Activated T-cell treated with anti-CD3 and anti-CD28 coated beads, Interleukin-2, amount 50 U/mL, for 24 hours (primary cell): Measurements from ENCODE around the gene CCDC150.
"Not testable (repeated sequence)": the region's sequence is repeated elsewhere in the genome, so short reads cannot be mapped to it uniquely, and the experiment has no call there.

ENCODE experiments used
- DNase-seq: peaks from one replicate; pipeline ENCODE4 v3.0.0-alpha.2; 2020
- H3K27ac Mint-ChIP-seq: 2 replicates; pipeline ENCODE4 v1.8.0; 2020; ENCODE audit warnings: mild to moderate bottlenecking, mixed read lengths
- H3K27me3 Mint-ChIP-seq: 2 replicates; pipeline ENCODE4 v1.8.0; 2020; ENCODE audit warnings: mixed read lengths
- H3K36me3 Mint-ChIP-seq: 2 replicates; pipeline ENCODE4 v1.8.0; 2020; ENCODE audit warnings: low read depth, mixed read lengths
- H3K4me1 Mint-ChIP-seq: 2 replicates; pipeline ENCODE4 v1.8.0; 2020; ENCODE audit warnings: low read depth, mixed read lengths
- H3K4me3 Mint-ChIP-seq: 2 replicates; pipeline ENCODE4 v1.8.0; 2020; ENCODE audit warnings: mild to moderate bottlenecking, moderate library complexity, mixed read lengths
- H3K9me3 Mint-ChIP-seq: 2 replicates; pipeline ENCODE4 v1.8.0; 2020; ENCODE audit warnings: mixed read lengths

CCDC150 gene

GRCh38 chr2:196607896-196608295 is 31.6 kb upstream of the CCDC150 start:
- not testable (repeated sequence) for H3K4me1 Mint-ChIP-seq, H3K27ac Mint-ChIP-seq, H3K4me3 Mint-ChIP-seq, H3K27me3 Mint-ChIP-seq, H3K9me3 Mint-ChIP-seq, H3K36me3 Mint-ChIP-seq, DNase-seq

DNA sequence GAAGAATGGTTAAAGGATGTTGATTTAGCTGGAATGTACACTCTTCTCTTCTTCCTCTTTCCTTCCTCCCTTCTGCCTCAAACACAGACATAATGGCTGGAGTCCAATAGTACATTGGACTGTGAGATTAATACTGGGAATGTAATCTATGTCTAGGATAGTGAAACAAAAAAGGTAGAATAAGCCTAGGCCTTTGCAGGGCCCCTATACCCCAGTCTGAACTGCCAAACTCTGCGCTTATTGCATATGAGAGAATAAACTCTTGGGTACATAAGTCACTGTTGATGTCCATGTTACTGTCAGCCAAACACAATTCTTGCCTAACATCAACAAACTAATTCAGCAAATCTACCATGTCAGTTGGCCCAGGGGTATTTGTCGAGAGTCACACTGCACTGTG is 29.7 kb upstream of the CCDC150 start:
- DNase-seq, result no peak
- no peak overlapping the region for H3K4me3 Mint-ChIP-seq
- H3K27ac Mint-ChIP-seq, result no peak overlapping the region
- no peaks in the 10 kb centered on the region for H3K9me3 Mint-ChIP-seq
- no peaks in the 10 kb centered on the region for H3K4me1 Mint-ChIP-seq
- no peaks in the 10 kb centered on the region for H3K27me3 Mint-ChIP-seq
- no peaks in the 10 kb centered on the region for H3K36me3 Mint-ChIP-seq

GRCh38 chr2:196610796-196611195 is 28.7 kb upstream of the CCDC150 start:
- no peak for DNase-seq
- Mint-ChIP-seq H3K4me1 (no peaks in the 10 kb centered on the region), H3K27ac (no peak overlapping the region), H3K27me3 (no peaks in the 10 kb centered on the region), H3K36me3 (no peaks in the 10 kb centered on the region), H3K4me3 (no peak overlapping the region), H3K9me3 (no peaks in the 10 kb centered on the region)

- Mint-ChIP-seq H3K27me3 (no peaks in the 10 kb centered on the region), H3K36me3 (no peaks in the 10 kb centered on the region), H3K4me3 (no peak overlapping the region), H3K4me1 (no peaks in the 10 kb centered on the region), H3K27ac (no peak overlapping the region), H3K9me3 (no peaks in the 10 kb centered on the region)
- no peak for DNase-seq
Measured at GRCh38 chr2:196613302-196613701, 26.2 kb upstream of the CCDC150 start.

DNA sequence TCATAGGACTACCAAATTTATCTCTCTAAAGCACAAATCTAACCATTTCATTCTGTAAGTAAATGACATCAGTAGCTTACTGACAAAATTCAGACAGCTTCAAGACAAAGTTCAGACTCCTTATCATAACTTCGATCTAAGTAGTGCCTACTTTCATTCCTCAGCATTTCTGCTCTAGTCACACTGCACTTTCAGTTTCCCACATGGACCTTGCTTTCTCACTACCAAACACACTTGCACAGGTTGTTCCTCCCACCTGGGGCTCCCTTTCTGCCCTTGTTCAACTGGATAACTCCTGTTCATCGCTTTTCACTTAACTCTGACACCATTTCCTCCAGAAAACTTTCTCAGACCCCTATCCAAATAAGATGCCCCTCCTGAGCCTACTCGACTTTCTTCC is 22.1 kb upstream of the CCDC150 start:
- H3K36me3 Mint-ChIP-seq, result no peaks in the 10 kb centered on the region
- no peaks in the 10 kb centered on the region for H3K4me1 Mint-ChIP-seq
- H3K9me3 Mint-ChIP-seq, result no peaks in the 10 kb centered on the region
- no peak for DNase-seq
- no peak overlapping the region for H3K27ac Mint-ChIP-seq
- H3K27me3 Mint-ChIP-seq, result peaks cover 21% of the 10 kb centered on the region
- H3K4me3 Mint-ChIP-seq, result no peak overlapping the region

- H3K4me3 Mint-ChIP-seq, result no peak overlapping the region
- no peak for DNase-seq
- H3K36me3 Mint-ChIP-seq, result no peaks in the 10 kb centered on the region
- peaks cover 24% of the 10 kb centered on the region for H3K27me3 Mint-ChIP-seq
- H3K27ac Mint-ChIP-seq, result no peak overlapping the region
- H3K9me3 Mint-ChIP-seq, result peaks cover 5% of the 10 kb centered on the region
- H3K4me1 Mint-ChIP-seq, result no peaks in the 10 kb centered on the region
Measured at GRCh38 chr2:196618661-196619060, 20.9 kb upstream of the CCDC150 start.

DNA sequence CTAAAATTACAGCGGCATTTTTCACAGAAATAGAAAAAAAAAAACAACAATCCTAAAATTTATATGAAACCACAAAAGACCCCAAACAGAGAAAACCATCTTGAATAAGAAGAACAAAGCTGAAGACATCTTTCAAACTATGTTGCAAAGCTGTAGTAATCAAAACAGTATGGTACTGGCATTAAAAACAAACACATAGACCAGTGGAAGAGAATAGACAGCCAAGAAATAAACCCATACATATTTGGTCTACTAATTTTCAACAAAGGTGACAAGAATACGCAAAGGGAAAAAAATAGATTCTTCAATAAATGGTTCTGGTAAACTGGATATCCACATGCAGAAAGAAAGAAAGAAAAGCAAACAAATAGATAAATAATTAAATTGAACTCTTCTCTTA is 9.0 kb upstream of the CCDC150 start:
- no peak overlapping the region for H3K4me3 Mint-ChIP-seq
- no peak for DNase-seq
- H3K27ac Mint-ChIP-seq, result no peak overlapping the region
- no peaks in the 10 kb centered on the region for H3K4me1 Mint-ChIP-seq
- H3K9me3 Mint-ChIP-seq, result peaks cover 10% of the 10 kb centered on the region
- H3K27me3 Mint-ChIP-seq, result peaks cover 28% of the 10 kb centered on the region
- no peaks in the 10 kb centered on the region for H3K36me3 Mint-ChIP-seq

DNA sequence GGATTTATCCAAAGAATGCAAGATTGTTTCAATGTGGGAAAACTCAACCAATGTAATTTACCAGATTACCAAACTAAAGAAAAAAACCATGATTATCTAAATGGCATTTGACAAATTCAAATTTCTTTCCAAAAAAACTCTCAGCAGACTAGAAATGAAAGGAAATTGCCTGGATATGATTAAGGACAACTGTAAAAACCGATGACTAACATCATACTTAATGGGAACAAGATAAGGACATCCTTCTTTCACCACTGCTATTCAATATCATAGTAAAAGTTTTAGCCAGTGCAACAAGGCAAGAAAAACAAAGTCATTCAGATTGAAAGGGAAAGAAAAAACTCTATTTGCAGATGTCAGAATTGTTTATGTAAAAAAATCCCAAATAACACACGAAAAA is 4.4 kb upstream of the CCDC150 start:
- Mint-ChIP-seq H3K4me3 (no peak overlapping the region), H3K27ac (no peak overlapping the region), H3K36me3 (peaks cover 3% of the 10 kb centered on the region), H3K27me3 (peaks cover 10% of the 10 kb centered on the region), H3K9me3 (peaks cover 10% of the 10 kb centered on the region), H3K4me1 (peaks cover 8% of the 10 kb centered on the region)
- DNase-seq, result no peak

DNA sequence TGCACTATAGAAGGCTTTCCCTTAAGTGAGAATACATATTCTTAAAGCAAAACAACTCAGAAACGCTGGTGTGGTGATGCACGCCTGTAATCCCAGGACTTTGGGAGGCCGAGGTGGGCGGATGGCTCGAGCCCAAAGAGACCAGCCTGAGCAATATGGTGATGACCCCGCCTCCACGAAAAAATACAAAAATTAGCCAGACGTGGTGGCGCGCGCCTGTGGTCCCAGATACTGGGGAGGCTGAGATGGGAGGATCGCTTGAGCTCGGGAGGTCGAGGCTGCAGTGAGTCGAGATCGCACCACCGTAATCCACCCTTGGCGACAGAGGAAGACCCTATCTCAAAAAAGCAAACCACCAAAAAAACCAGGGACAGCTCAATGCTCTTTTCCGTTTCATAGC is 750 bp upstream of the CCDC150 start:
- Mint-ChIP-seq H3K4me3 (peak overlapping the region; percentile 92), H3K9me3 (no peaks in the 10 kb centered on the region), H3K27me3 (no peaks in the 10 kb centered on the region), H3K27ac (peak overlapping the region; percentile 56), H3K36me3 (peaks cover 3% of the 10 kb centered on the region), H3K4me1 (peaks cover 17% of the 10 kb centered on the region)
- DNase-seq, result no peak

GRCh38 chr2:196640031-196640548 is 575 bp downstream of the CCDC150 start:
- H3K36me3 Mint-ChIP-seq, result peaks cover 3% of the 10 kb centered on the region
- H3K4me1 Mint-ChIP-seq, result peaks cover 17% of the 10 kb centered on the region
- H3K27me3 Mint-ChIP-seq, result no peaks in the 10 kb centered on the region
- H3K27ac Mint-ChIP-seq, result peak overlapping the region; percentile 87
- H3K4me3 Mint-ChIP-seq, result peak overlapping the region; percentile 92
- no peaks in the 10 kb centered on the region for H3K9me3 Mint-ChIP-seq
- DNase-seq, result no peak

DNA sequence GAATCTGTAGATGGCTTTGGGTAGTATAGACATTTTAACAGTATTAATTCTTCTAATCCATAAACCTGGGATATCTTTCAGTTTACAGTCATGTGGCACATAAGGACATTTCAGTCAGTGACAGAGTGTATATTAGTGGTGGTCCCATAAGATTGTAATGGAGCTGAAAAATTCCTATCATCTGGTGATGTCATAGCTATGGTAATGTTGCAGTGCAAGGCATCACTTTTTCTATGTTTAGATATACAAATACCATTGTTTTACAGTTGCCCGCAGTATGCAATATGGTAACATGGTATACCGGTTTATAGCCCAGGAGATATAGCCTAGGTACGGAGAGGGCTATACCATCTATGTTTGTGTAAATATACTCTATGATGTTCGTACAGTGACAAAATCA is 9.7 kb downstream of the CCDC150 start:
- no peak for DNase-seq
- no peak overlapping the region for H3K4me3 Mint-ChIP-seq
- peaks cover 45% of the 10 kb centered on the region for H3K9me3 Mint-ChIP-seq
- H3K27ac Mint-ChIP-seq, result no peak overlapping the region
- peaks cover 34% of the 10 kb centered on the region for H3K36me3 Mint-ChIP-seq
- H3K4me1 Mint-ChIP-seq, result no peaks in the 10 kb centered on the region
- H3K27me3 Mint-ChIP-seq, result no peaks in the 10 kb centered on the region

DNA sequence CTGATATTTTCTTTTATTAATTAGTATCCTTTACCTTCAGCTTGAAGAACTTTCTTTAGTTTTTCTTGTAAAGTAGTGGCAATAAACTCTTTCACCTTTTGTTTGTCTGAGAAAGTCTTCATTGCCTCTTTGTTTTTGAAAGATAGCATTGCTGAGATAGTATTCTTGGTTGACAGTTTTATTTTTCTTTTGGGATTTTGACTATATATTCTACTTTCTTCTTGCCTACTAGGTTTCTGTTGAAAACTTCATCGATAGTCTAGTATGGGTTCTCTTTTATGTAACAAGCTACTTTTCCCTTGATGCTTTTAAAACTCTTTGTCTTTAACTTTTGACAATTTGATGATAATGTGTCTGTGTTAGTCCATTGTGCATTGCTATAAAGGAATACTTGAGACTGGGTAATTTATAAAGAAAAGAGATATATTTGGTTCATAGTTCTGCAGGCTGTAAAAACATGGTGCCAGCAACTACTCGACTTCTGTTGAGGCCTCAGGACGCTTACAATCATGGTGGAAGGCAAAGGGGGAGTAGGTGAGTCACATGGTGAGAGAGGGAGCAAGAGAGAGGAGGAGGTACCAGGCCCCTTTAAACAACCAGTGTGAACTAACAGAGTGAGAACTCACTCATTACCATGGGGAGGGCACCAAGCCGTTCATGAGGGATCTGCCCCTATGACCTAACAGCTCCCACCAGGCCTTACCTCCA is 12.0 kb downstream of the CCDC150 start:
- H3K27ac Mint-ChIP-seq, result no peak overlapping the region
- DNase-seq, result no peak
- H3K36me3 Mint-ChIP-seq, result peaks cover 37% of the 10 kb centered on the region
- H3K4me1 Mint-ChIP-seq, result no peaks in the 10 kb centered on the region
- H3K4me3 Mint-ChIP-seq, result no peak overlapping the region
- no peaks in the 10 kb centered on the region for H3K27me3 Mint-ChIP-seq
- H3K9me3 Mint-ChIP-seq, result peaks cover 51% of the 10 kb centered on the region

DNA sequence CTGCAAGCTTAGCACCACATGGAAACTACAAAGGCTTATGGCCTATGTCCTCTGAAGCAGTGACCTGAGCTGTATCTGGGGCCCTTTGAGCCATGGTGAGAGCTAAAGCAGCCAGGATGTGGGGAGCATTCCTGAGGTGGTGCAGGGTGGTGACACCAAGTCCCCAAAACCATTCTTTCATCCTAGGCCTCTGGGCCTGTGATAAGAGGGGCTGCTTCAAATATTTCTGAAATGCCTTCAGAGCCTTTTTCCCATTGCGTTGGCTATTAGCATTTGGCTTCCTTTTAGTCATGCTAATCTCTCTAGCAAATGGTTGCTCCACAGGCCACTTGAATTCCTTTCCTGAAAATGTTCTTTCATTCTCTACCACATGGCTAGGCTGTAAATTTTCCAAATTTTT is 13.4 kb downstream of the CCDC150 start:
- peaks cover 4% of the 10 kb centered on the region for H3K27me3 Mint-ChIP-seq
- H3K9me3 Mint-ChIP-seq, result peaks cover 51% of the 10 kb centered on the region
- H3K36me3 Mint-ChIP-seq, result peaks cover 37% of the 10 kb centered on the region
- no peak overlapping the region for H3K4me3 Mint-ChIP-seq
- no peak overlapping the region for H3K27ac Mint-ChIP-seq
- DNase-seq, result no peak
- no peaks in the 10 kb centered on the region for H3K4me1 Mint-ChIP-seq

- DNase-seq, result no peak
- Mint-ChIP-seq H3K27ac (no peak overlapping the region), H3K36me3 (peaks cover 37% of the 10 kb centered on the region), H3K27me3 (peaks cover 4% of the 10 kb centered on the region), H3K4me1 (no peaks in the 10 kb centered on the region), H3K4me3 (no peak overlapping the region), H3K9me3 (peaks cover 51% of the 10 kb centered on the region)
Measured at GRCh38 chr2:196653843-196654242, 14.3 kb downstream of the CCDC150 start.

GRCh38 chr2:196655761-196656160 is 16.2 kb downstream of the CCDC150 start:
- Mint-ChIP-seq H3K4me1 (no peaks in the 10 kb centered on the region), H3K27me3 (peaks cover 4% of the 10 kb centered on the region), H3K27ac (no peak overlapping the region), H3K9me3 (peaks cover 35% of the 10 kb centered on the region), H3K4me3 (no peak overlapping the region), H3K36me3 (peaks cover 29% of the 10 kb centered on the region)
- no peak for DNase-seq

DNA sequence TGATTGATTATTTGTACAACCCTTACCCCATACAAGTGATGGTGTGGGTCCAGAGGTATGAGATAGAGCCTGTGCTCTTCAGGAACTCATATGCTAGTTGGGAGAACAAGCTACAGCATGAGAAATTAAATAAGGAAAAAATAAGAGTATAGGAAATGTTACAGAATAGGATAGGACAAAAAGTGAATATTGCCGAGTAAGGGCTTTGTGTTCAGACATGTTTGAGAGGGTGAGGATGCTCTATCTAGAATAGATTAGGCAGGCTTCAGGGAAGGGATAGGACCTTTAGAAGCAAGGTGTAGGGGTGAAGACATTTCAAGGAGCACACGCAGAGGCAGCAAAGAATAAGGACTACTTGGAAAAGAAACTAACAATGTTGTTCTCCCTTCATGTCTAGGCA is 17.8 kb downstream of the CCDC150 start:
- peaks cover 14% of the 10 kb centered on the region for H3K36me3 Mint-ChIP-seq
- no peak overlapping the region for H3K4me3 Mint-ChIP-seq
- no peaks in the 10 kb centered on the region for H3K4me1 Mint-ChIP-seq
- peaks cover 20% of the 10 kb centered on the region for H3K9me3 Mint-ChIP-seq
- no peak for DNase-seq
- peaks cover 4% of the 10 kb centered on the region for H3K27me3 Mint-ChIP-seq
- H3K27ac Mint-ChIP-seq, result no peak overlapping the region
